LNCAP (cell line): Measurements from ENCODE around the gene ACHE.

Experiments used
- CTCF ChIP-seq: fragments of 450-650 bp; IDR thresholded peaks from 2 replicates; pipeline ENCODE4 v1.5.1; 2017; ENCODE audit warnings: mild to moderate bottlenecking

The ACHE gene

DNA sequence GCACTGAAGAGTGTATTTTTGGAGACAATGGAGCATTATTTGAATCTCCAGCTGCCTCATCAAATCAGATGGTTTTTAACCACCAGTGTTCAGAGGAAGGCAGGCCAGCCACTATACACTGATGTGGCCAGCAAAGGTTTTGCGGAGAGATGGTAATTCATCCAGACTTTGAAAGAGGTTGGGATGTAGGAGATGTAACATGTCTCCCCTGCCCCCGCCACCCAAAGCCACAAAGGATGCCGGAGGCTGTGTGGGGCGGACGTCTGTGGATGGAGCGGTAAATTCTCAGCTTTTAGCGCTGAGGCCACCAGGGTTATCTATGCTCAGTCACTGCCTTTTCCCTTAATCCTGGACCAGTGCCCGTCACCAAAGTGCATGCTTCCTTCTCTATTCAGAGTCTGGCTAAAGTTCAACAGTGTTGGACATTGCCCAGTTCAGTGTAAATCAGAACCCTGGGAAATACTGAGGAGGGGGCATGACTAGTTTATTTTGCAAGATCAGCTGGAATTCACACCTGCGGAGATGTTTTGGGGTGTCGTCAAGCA, 32.2 kb downstream of the ACHE start:
- no peak for TF ChIP-seq CTCF

- no peak for TF ChIP-seq CTCF
Measured at GRCh38 chr7:100861616-100861985, 34.1 kb downstream of the ACHE start.

DNA sequence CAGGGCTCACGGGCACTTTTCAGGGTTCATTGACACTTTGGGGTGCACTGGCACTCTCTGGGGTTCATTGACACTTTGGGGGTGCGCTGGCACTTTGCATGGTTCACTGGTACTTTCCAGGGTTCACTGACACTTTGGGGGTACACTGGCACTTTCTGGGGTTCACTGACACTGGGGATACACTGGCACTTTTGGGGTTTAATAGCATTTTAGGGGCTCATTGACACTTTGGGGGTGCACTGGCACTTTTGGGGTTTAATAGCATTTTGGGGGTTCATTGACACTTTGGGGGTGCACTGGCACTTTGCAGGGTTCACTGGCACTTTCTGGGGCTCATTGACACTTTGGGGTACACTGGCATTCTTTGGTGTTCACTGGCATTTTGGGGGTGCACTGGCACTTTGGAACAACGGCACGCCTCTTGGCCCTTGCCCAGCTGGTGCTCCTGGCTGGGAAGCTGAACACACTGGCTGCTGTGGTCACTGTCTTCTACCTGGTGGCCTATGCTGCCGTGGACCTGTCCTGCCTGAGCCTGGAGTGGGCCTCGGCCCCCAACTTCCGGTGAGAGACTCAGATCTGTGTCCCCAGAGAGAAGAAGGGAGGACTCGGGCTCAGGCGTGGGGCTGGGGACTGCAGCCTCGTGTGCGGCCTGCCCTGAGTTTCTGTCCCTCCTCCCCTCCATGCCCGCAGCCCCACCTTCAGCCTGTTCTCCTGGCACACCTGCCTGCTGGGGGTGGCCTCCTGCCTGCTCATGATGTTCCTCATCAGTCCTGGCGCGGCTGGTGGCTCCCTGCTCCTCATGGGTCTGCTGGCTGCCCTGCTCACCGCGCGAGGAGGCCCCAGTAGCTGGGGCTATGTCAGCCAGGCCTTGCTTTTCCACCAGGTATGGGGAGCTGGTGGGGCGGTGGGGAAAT, 34.7 kb downstream of the ACHE start:
- no peak for TF ChIP-seq CTCF

GRCh38 chr7:100859856-100860255, 35.8 kb downstream of the ACHE start:
- TF ChIP-seq CTCF, result no peak

DNA sequence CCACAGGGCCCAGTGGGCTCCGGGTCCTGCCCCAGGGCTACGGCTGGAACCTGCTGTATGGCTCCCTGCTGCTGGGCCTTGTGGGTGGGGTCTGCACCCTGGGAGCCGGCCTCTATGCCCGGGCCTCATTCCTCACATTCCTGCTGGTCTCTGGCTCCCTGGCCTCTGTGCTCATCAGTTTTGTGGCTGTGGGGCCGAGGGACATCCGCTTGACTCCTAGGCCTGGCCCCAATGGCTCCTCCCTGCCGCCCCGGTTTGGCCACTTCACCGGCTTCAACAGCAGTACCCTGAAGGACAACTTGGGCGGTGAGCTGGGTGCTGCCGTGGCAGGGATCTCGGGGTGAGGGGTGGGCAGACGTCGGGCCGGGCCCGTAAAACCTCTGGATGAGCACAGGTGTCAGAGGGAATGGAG, 38.8 kb downstream of the ACHE start:
- TF ChIP-seq CTCF, result no peak

DNA sequence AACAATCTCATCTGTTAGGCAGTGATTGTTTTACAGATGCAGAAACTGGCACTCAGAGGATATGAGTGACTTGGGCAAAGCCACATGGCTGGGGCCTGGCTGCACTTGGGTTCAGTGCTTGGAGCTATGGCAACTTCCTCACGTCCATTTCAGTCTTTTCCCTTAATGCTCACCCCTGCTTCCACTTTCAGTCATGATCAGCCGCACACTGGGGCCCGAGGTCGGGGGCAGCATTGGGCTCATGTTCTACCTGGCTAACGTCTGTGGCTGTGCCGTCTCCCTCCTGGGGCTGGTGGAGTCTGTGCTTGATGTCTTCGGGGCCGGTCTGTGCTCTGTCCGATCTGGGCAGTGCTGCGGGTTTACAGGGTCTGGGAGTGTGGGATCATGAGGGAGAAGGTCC, 40.2 kb downstream of the ACHE start:
- TF ChIP-seq CTCF, result no peak

- no peak for TF ChIP-seq CTCF
Measured at GRCh38 chr7:100854146-100854895, 41.4 kb downstream of the ACHE start.
